ENCODE measurements around the gene SQSTM1.

DNA sequence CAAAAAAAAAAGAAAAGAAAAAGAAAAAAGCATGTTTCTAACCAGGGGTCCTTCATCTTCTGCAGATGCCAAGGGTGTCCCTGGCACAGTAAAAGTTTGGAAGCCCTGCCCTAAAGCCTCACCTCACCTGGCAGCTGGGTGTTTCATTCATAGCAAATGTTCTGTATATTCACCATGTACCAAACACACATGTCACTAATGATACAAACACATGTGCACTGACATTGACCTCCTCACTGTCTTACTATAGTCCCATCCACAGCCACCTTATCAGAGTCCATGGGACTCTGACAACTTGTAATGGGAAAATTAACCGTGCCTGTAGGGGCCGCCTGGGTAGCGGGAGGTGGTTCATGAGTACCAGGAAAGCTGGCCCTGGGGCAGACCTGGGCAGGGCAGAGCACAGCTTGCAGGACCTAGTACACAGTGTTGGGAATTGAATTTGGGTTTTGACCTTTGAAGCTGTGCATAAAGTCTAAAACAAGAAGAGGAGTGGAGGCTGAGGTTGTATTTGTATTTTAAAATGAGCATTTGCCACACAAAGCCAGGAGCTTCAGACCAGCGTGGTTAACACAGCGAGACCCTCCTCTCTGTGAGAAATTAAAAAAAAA lies 7.6 kb upstream of the SQSTM1 start:
- no peak for TF ChIP-seq EZH2 (IDR thresholded peaks at IDR 0.05; ENCODE audit: borderline replicate concordance)
- TF ChIP-seq, protein P1, sequence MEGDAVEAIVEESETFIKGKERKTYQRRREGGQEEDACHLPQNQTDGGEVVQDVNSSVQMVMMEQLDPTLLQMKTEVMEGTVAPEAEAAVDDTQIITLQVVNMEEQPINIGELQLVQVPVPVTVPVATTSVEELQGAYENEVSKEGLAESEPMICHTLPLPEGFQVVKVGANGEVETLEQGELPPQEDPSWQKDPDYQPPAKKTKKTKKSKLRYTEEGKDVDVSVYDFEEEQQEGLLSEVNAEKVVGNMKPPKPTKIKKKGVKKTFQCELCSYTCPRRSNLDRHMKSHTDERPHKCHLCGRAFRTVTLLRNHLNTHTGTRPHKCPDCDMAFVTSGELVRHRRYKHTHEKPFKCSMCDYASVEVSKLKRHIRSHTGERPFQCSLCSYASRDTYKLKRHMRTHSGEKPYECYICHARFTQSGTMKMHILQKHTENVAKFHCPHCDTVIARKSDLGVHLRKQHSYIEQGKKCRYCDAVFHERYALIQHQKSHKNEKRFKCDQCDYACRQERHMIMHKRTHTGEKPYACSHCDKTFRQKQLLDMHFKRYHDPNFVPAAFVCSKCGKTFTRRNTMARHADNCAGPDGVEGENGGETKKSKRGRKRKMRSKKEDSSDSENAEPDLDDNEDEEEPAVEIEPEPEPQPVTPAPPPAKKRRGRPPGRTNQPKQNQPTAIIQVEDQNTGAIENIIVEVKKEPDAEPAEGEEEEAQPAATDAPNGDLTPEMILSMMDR (IDR thresholded peaks at IDR 0.05; ENCODE audit: poor library complexity), result no peak
- no peak for TF ChIP-seq EZH2phosphoT487 (IDR thresholded peaks at IDR 0.05; ENCODE audit: low read depth, severe bottlenecking, unreplicated experiment)

Measured in hepatocyte (in vitro differentiated cells).